Adrenal gland (tissue), 5 donors: ENCODE measurements around the gene NTHL1.

Experiments
- POLR2A ChIP-seq, 2 donors: fragments of 450-650 bp; IDR thresholded peaks; one replicate each; pipeline ENCODE4 v1.6.1; 2017; ENCODE audit warnings: antibody characterized with exemption in 2 of 2, mild to moderate bottlenecking in 2 of 2, moderate library complexity in 1 of 2
- TF ChIP-seq, protein P1 (sequence below), 6 experiments: fragments of 450-650 bp in 4 of 6; fragments of 200-600 bp in 2 of 6; sonication (generic) in 1 of 6; IDR thresholded peaks; 1 replicate in 5 of 6; 2 replicates in 1 of 6; pipeline versions ENCODE4 v1.5.1 to v1.8.0; 2016 to 2021; ENCODE audit warnings: antibody characterized with exemption in 6 of 6, mild to moderate bottlenecking in 2 of 6, moderate library complexity in 1 of 6
- donor health status: DM: no; HTN: no; CAD: no.

DNA sequence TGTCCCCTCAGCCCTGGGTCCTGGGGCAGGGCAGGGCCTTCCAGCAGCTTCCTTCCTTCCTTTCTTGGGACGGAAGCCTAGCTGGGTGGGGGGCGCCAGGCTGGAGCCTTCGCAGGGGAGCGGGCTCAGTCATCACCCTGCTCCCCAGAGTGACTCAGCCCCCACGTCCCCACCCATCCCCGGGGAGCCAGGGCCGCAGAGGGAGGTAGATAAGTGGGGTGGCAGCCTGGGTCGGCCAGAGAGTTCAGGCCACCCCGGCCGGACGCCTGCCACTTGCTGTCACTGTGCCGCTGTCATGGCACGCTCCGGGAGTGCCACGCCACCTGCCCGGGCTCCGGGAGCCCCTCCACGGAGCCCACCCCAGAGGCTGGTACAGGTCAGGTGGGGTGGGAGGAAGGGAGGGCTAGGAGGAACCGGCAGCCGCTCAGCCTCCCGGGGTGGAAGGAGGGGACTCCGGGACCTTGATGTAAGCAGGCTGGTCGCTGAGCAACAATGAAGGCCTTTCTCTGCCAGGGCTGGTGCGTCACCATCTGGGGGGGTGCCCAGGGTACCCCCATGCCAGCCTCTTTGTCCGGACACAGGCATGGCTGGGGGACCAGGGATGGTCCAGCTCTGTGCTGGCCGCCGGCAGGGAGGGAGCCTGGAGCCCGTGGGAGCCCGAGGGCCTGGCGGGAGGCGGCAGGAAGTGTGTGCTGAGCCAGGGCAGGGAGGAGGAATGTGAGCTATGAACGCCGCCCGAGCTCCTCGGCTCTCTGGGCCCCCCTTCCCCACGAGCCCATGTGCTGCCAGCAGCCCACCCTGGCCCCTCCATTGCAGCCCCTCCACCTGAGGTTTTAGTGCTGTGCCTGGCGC, 14.4 kb downstream of the NTHL1 start:
- TF ChIP-seq, protein P1, sequence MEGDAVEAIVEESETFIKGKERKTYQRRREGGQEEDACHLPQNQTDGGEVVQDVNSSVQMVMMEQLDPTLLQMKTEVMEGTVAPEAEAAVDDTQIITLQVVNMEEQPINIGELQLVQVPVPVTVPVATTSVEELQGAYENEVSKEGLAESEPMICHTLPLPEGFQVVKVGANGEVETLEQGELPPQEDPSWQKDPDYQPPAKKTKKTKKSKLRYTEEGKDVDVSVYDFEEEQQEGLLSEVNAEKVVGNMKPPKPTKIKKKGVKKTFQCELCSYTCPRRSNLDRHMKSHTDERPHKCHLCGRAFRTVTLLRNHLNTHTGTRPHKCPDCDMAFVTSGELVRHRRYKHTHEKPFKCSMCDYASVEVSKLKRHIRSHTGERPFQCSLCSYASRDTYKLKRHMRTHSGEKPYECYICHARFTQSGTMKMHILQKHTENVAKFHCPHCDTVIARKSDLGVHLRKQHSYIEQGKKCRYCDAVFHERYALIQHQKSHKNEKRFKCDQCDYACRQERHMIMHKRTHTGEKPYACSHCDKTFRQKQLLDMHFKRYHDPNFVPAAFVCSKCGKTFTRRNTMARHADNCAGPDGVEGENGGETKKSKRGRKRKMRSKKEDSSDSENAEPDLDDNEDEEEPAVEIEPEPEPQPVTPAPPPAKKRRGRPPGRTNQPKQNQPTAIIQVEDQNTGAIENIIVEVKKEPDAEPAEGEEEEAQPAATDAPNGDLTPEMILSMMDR (IDR thresholded peaks at IDR 0.05) = no peak
- no peak for TF ChIP-seq POLR2A (IDR thresholded peaks at IDR 0.05)
